ENCODE results near the gene ANKRD42.

GRCh38 chr11:83205608-83206185 lies 12.2 kb downstream of the ANKRD42 start:
- TF ChIP-seq, protein P1, sequence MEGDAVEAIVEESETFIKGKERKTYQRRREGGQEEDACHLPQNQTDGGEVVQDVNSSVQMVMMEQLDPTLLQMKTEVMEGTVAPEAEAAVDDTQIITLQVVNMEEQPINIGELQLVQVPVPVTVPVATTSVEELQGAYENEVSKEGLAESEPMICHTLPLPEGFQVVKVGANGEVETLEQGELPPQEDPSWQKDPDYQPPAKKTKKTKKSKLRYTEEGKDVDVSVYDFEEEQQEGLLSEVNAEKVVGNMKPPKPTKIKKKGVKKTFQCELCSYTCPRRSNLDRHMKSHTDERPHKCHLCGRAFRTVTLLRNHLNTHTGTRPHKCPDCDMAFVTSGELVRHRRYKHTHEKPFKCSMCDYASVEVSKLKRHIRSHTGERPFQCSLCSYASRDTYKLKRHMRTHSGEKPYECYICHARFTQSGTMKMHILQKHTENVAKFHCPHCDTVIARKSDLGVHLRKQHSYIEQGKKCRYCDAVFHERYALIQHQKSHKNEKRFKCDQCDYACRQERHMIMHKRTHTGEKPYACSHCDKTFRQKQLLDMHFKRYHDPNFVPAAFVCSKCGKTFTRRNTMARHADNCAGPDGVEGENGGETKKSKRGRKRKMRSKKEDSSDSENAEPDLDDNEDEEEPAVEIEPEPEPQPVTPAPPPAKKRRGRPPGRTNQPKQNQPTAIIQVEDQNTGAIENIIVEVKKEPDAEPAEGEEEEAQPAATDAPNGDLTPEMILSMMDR (tag by site-specific recombination; IDR thresholded peaks at IDR 0.05) = no peak
- TF ChIP-seq HIC1 (tag by site-specific recombination; IDR thresholded peaks at IDR 0.05) (no peak), ZNF366 (tag by site-specific recombination; conservative IDR thresholded peaks at IDR 0.05) (no peak), ZNF785 (tag by site-specific recombination; IDR thresholded peaks at IDR 0.05) (no peak), ZNF837 (tag by site-specific recombination; IDR thresholded peaks at IDR 0.05) (no peak), ZNF112 (tag by site-specific recombination; IDR thresholded peaks at IDR 0.05) (no peak), PRDM4 (tag by site-specific recombination; IDR thresholded peaks at IDR 0.05) (no peak), GFI1B (tag by site-specific recombination; IDR thresholded peaks at IDR 0.05) (no peak), KLF9 (tag by site-specific recombination; IDR thresholded peaks at IDR 0.05; ENCODE audit: low read depth) (no peak), PRDM2 (tag by site-specific recombination; IDR thresholded peaks at IDR 0.05; ENCODE audit: borderline replicate concordance) (no peak), ZNF223 (tag by site-specific recombination; IDR thresholded peaks at IDR 0.05) (no peak)
- TF ChIP-seq, protein P2, sequence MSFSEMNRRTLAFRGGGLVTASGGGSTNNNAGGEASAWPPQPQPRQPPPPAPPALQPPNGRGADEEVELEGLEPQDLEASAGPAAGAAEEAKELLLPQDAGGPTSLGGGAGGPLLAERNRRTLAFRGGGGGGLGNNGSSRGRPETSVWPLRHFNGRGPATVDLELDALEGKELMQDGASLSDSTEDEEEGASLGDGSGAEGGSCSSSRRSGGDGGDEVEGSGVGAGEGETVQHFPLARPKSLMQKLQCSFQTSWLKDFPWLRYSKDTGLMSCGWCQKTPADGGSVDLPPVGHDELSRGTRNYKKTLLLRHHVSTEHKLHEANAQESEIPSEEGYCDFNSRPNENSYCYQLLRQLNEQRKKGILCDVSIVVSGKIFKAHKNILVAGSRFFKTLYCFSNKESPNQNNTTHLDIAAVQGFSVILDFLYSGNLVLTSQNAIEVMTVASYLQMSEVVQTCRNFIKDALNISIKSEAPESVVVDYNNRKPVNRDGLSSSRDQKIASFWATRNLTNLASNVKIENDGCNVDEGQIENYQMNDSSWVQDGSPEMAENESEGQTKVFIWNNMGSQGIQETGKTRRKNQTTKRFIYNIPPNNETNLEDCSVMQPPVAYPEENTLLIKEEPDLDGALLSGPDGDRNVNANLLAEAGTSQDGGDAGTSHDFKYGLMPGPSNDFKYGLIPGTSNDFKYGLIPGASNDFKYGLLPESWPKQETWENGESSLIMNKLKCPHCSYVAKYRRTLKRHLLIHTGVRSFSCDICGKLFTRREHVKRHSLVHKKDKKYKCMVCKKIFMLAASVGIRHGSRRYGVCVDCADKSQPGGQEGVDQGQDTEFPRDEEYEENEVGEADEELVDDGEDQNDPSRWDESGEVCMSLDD (tag by site-specific recombination; IDR thresholded peaks at IDR 0.05) = no peak
